ENCODE measurements around the gene AGMAT.

DNA sequence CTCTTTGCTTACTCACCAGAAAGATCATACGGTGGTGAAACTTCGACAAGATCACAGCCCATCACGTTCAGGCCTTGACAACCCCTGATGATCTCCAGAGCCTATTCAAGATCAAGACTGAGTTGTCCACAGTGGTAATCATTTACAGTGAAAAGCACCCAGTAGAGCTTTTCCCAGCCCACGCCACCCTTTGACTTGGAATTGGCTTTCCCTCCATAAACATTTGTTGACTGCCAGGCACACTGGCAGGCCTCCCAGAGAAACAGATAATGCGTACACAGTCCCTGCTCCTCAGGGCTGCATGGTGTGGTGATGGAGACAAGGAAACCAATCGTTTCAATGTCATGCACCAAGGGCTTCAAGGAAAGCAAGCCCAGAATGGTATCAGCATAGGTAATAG lies 10.1 kb downstream of the AGMAT start:
- TF ChIP-seq, protein P1, sequence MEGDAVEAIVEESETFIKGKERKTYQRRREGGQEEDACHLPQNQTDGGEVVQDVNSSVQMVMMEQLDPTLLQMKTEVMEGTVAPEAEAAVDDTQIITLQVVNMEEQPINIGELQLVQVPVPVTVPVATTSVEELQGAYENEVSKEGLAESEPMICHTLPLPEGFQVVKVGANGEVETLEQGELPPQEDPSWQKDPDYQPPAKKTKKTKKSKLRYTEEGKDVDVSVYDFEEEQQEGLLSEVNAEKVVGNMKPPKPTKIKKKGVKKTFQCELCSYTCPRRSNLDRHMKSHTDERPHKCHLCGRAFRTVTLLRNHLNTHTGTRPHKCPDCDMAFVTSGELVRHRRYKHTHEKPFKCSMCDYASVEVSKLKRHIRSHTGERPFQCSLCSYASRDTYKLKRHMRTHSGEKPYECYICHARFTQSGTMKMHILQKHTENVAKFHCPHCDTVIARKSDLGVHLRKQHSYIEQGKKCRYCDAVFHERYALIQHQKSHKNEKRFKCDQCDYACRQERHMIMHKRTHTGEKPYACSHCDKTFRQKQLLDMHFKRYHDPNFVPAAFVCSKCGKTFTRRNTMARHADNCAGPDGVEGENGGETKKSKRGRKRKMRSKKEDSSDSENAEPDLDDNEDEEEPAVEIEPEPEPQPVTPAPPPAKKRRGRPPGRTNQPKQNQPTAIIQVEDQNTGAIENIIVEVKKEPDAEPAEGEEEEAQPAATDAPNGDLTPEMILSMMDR (IDR thresholded peaks at IDR 0.05): no peak
- TF ChIP-seq POLR2A (IDR thresholded peaks at IDR 0.05): no peak
